Thyroid gland (tissue), 4 donors: ENCODE data around the gene IL17RC.

Source experiments
- CTCF ChIP-seq, 6 experiments: fragments of 200-600 bp in 3 of 6; fragments of 450-650 bp in 3 of 6; sonication (generic) in 3 of 6; IDR thresholded peaks; one replicate each; pipeline ENCODE4 v1.5.1; 2016 to 2019; ENCODE audit warnings: antibody characterized with exemption in 6 of 6, mild to moderate bottlenecking in 2 of 6, inconsistent platforms in 1 of 6, moderate library complexity in 1 of 6
- POLR2A ChIP-seq, 2 donors: fragments of 450-650 bp; IDR thresholded peaks; one replicate each; pipeline ENCODE4 v1.6.1; 2017; ENCODE audit warnings: antibody characterized with exemption in 2 of 2, mild to moderate bottlenecking in 2 of 2, moderate library complexity in 1 of 2

- TF ChIP-seq POLR2A (IDR thresholded peaks at IDR 0.05) (no peak), CTCF (IDR thresholded peaks at IDR 0.05) (no peak)
Measured at GRCh38 chr3:9917820-9918219, 922 bp downstream of the IL17RC start.
